Measurements from ENCODE around the gene PDAP1. TPM values are rescaled to one million over a fixed set of nuclear protein-coding genes. Genes with fewer than 3 reads are reported as not detected.
"Not testable (repeated sequence)": the region's sequence is repeated elsewhere in the genome, so short reads cannot be mapped to it uniquely, and the experiment has no call there.

The PDAP1 gene, protein sequence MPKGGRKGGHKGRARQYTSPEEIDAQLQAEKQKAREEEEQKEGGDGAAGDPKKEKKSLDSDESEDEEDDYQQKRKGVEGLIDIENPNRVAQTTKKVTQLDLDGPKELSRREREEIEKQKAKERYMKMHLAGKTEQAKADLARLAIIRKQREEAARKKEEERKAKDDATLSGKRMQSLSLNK
- 144 and 165 TPM in 2 replicates for total RNA-seq (2014; rRNA removed; shearing (Covaris generic))

GRCh38 chr7:99408379-99409191 lies at the start of gene PDAP1, which contains the start of gene BUD31:
PDAP1 (minus strand) TSS chr7:99408597; CDS start chr7:99408548, 49 bp downstream.
BUD31 (plus strand) TSS chr7:99408969; CDS start chr7:99411093, 2,124 bp downstream.
- peak; percentile 93 for DNase-seq (ENCODE audit: low read depth)

DNA sequence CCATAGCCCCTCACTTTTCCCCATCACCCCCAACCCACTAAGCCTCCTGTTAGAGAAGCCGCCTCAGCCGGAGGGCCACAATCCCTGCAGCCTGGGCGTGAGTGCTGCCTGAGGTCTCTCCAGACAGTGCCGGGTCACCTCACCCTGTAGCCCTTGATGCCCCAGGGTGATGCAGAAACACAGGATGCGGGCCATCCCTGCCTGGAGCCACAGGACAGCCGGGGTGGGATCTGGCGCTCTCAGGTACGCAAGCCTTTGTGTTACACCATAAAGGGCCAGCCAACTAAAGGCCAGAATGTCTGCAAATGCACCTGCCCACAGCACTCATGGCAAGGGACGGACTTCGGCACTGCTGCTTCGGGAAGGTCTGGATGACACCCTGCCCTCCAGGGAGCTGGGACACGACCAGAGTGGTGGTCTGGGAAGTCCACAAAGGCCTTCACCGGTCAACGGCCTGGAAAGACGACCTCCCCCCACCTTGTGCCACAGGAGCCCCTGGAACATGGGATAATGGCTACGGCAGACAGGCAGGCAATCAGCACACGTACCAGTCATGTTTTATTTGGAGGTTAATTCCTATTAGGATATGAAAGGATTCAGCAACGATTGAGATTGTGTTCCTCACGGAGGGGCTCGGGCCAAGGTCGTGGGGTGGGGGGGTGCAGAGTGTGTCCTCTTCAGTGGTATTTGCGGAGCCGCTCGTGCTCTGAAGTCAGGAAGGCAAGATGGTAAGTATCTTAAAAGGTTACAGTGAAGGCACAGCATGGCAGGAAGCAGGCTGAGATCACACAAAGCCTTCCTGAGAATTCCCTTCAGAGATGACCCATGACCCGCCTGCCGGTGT lies 49.5 kb upstream of the PDAP1 start:
- DNase-seq (ENCODE audit: low read depth): no peak

DNA sequence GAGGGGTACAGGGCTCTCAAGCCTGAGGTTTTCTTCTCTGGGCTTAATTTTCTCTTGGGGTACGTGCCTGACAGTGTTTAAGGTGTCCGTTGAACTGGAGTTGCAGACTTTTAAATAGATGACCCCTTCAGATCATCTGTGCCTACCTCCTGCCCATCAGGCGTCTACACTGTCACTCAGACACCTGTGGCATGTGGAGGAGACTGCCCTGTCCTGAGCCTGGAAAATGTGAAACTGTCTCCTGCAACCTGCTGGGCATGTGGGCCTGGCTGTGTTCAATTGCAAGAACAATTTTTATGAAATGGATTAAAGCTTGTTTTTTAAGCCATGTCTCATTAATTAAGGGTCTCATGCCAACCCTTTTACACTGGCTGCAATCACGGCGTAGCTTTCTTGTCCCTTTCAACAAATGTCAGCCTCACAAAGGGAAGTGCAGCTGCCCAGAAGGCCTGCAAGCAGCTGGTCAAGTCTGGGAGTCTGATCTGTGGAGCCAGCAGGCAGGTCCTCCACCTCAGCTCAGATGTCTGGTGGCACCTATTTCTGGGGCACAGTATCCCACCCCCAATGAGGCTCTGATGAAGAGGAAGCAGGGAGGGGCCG lies 48.8 kb upstream of the PDAP1 start:
- DNase-seq (ENCODE audit: low read depth): no peak

- DNase-seq (ENCODE audit: low read depth): no peak
Observed at GRCh38 chr7:99456288-99456687, 47.9 kb upstream of the PDAP1 start.

- no peak for DNase-seq (ENCODE audit: low read depth)
Observed at GRCh38 chr7:99455874-99456273, 47.5 kb upstream of the PDAP1 start.

DNA sequence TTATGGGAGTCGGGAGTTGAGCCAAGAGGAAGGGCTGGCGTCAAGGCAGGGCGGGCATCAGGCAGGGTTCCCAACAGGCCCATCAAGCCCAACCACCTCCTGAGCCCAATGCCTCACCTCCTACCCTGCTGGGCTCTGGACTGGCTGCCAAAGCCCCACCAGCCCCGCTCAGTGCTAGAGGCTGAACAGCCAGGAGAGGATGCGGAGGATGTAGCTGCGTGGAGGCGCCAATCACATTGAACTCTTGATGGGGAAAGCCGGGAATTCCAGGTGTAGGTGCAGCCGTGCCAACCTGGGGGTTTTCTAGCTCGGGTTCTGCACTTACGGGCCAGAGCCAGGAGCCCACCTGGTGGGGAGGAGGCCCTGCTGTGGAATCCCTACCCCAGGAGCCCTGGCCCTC lies 44.7 kb upstream of the PDAP1 start:
- no peak for DNase-seq (ENCODE audit: low read depth)

DNA sequence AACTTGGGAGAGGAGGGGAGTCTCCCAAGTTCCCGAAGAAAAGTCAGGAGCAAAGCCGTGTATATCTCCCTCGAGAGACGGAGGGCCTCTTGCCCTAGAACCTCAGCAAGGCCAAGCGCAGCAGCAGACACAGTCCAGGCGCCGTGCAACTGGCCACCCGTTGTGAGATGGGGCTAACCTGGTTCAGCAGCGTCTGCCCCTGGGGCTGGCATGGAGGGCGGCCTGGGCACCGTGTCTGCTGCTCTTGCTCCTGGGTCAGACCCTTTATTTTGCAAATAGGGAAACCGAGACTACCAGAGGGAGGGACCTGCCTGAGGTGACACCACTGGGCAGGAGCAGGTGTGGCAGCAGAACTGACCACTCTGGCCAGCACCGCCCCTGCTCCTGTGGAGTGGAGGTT lies 44.1 kb upstream of the PDAP1 start:
- no peak for DNase-seq (ENCODE audit: low read depth)

DNA sequence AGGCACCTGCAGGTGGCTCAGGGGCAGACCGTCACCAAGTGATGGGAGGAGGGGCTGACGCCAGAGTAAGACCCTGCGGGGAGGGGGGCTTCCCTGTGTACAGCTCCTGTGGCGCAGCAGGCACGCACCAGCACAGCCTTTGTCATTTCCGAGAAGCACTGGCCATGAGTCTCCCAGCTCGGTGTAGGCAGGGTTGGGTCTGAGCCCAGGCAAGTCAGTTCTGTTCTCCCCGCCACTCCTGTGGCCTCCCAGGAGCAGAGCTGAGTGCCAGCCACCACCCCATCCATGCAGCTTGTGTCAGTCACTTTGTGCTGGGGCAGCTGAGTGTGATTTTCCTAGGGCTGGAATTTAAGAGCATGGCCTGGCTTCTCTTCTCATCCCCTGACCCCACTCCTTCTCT lies 43.5 kb upstream of the PDAP1 start:
- DNase-seq (ENCODE audit: low read depth): no peak

GRCh38 chr7:99449326-99449725 lies 40.9 kb upstream of the PDAP1 start:
- no peak for DNase-seq (ENCODE audit: low read depth)

- no peak for DNase-seq (ENCODE audit: low read depth)
Observed at GRCh38 chr7:99448855-99449254, 40.5 kb upstream of the PDAP1 start.

DNA sequence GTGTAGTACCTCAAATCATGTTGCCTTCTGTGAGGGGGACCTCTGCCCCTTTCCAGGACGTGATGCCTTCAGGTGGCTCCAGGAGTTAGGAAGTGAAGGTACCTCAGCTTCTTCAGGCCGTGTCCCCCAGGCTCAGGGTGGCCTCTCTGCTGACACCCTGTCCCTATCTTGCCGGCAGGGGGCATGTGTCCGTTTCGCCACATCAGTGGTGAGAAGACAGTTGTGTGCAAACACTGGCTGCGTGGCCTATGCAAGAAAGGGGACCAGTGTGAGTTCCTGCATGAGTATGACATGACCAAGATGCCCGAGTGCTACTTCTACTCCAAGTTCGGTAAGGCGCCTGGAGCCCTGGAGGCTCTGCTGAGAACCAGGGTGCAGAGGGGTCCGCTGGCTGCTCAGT lies 39.5 kb upstream of the PDAP1 start:
- DNase-seq (ENCODE audit: low read depth): no peak

DNA sequence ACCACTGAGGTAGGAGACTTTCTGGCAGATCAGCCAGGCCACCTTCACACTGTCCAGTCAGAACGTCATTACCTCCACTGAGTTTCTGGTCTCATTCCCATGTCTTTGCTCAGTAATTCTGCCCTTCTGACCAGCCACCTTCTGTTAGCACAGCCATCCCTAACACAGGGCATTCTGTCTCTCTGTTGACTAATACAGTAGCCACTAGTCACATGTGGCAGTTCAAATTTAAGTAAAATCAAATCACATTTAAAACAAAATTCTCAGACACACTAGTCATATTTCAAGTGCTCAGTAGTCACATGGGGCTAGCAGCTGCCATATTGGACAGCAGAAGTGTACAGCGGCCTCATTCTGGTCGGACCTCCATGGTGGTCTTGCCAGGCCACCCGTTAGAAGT lies 37.7 kb upstream of the PDAP1 start:
- no peak for DNase-seq (ENCODE audit: low read depth)

DNA sequence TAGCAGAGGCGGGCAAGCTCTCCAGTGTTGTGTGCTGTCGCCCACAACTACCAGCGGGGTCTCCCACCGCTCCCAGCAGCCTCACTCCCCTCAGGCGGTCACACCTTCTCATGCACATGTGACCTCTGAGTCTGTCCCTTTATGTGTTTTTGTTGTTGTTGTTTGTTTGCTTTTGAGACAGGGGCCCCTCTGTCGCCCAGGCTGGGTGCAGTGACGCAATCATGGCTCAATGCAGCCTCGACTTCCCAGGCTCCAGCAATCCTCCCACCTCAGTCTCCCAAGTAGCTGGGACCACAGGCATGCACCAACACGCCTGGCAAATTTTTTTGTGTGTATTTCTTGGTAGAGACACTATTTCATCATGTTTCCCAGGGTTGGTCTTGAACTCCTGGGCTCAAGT lies 31.8 kb upstream of the PDAP1 start:
- no peak for DNase-seq (ENCODE audit: low read depth)

GRCh38 chr7:99438573-99439480 lies 30.4 kb upstream of the PDAP1 start, which contains the start of the genes CPSF4 and PTCD1:
CPSF4 (plus strand) TSS chr7:99438943; CDS start chr7:99439083, 140 bp downstream.
PTCD1 (minus strand) TSS chr7:99438798; CDS start chr7:99435242, 3,556 bp downstream.
- DNase-seq (ENCODE audit: low read depth): peak; percentile 97

GRCh38 chr7:99437946-99438572 lies 29.7 kb upstream of the PDAP1 start:
- DNase-seq (ENCODE audit: low read depth): no peak

GRCh38 chr7:99433158-99433557 lies 24.8 kb upstream of the PDAP1 start:
- DNase-seq (ENCODE audit: low read depth): no peak

DNA sequence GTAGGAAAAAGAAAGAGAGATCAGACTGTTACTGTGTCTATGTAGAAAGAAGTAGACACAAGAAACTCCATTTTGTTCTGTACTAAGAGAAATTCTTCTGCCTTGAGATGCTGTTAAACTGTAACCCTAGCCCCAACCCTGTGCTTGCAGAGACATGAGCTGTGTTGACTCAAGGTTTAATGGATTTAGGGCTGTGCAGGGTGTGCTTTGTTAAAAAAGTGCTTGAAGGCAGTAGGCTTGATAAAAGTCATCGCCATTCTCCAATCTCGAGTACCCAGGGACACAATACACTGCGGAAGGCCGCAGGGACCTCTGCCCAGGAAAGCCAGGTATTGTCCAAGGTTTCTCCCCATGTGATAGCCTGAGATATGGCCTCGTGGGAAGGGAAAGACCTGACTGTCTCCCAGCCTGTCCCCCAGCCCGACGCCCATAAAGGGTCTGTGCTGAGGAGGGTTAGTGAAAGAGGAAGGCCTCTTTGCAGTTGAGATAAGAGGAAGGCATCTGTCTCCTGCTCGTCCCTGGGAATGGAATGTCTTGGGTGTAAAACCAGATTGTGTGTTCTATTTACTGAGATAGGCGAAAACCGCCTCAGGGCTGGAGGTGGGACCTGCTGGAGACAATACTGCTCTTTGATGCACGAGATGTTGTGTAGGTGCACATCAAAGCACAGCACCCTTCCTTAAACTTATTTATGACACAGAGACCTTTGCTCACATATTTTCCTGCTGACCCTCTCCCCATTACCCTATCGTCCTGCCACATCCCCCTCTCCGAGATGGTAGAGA lies 23.6 kb upstream of the PDAP1 start:
- not testable (repeated sequence) for DNase-seq (ENCODE audit: low read depth)

- no peak for DNase-seq (ENCODE audit: low read depth)
Observed at GRCh38 chr7:99429756-99430155, 21.4 kb upstream of the PDAP1 start.

DNA sequence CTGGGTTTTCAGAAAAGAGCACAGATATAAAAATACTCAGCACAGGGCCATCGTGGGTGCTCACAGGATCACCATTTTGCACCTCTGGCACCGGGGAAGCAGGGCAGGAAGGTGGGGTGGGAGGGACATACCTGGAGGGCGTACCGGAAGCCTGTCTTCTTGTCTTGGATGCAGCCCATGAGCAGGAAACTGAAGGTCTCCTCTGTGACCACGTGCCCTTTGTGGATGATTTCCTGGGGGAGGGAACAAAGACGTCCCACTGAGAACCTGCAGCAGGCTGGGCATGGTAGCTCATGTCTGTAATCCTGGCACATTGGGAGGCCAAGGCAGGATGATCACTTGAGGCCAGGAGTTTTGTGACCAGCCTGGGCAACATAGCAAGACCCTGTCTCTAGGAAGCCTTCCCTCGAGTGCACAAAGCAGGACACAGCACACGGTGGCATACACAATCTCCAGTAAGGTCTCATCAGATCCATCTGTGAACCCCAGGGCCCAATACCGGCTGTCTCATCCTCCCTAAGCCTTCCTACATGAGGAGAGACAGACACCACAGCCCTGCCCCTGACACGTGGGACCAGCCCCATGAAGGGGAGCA lies 20.7 kb upstream of the PDAP1 start:
- no peak for DNase-seq (ENCODE audit: low read depth)
